Measurements from ENCODE around the gene NDUFV3. TPM values are rescaled to one million over a fixed set of nuclear protein-coding genes. Genes with fewer than 3 reads are reported as not detected.

NDUFV3 gene
- total and polyA plus RNA-seq, 10 donors, result 12.0 to 38.8 (median 35.1) TPM

DNA sequence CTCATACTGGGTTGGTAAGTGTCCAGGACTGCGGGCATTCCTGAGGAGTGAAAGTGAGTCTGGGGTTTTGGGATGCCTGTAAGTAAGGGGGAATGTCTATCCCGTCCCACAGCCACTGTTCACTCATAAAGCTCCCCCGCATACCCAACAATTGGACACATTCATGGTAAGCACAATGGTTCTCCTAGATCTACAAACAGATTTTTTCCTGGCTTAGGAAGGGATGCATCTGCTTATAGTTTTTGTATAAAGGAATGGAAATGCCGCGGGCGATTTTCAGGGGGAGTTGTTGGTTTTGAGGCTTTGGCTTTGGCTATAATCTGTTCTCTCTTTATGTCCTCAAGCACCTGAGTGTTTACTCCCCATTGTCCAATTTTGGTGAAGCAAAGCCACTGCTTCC is 25.2 kb downstream of the NDUFV3 start:
- H3K4me1 ChIP-seq, result peaks cover 0 to 11% (median 0%) of the 10 kb centered on the region in 6 donors
- H3K36me3 ChIP-seq, result peaks cover 0 to 4% (median 0%) of the 10 kb centered on the region in 6 donors
- H3K27me3 ChIP-seq (replicated peaks in 1 of 7), result no peaks in the 10 kb centered on the region
- intact Hi-C loops (cut with DNase I; ENCODE audit: low total_unique reads), result no loop called here
- DNase-seq, result no peak
- TF ChIP-seq POLR2A (IDR thresholded peaks at IDR 0.05) (no peak), POLR2AphosphoS5 (IDR thresholded peaks at IDR 0.05) (no peak)
- TF ChIP-seq, protein P1, sequence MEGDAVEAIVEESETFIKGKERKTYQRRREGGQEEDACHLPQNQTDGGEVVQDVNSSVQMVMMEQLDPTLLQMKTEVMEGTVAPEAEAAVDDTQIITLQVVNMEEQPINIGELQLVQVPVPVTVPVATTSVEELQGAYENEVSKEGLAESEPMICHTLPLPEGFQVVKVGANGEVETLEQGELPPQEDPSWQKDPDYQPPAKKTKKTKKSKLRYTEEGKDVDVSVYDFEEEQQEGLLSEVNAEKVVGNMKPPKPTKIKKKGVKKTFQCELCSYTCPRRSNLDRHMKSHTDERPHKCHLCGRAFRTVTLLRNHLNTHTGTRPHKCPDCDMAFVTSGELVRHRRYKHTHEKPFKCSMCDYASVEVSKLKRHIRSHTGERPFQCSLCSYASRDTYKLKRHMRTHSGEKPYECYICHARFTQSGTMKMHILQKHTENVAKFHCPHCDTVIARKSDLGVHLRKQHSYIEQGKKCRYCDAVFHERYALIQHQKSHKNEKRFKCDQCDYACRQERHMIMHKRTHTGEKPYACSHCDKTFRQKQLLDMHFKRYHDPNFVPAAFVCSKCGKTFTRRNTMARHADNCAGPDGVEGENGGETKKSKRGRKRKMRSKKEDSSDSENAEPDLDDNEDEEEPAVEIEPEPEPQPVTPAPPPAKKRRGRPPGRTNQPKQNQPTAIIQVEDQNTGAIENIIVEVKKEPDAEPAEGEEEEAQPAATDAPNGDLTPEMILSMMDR (IDR thresholded peaks at IDR 0.05 in 8 of 11, conservative IDR thresholded peaks at IDR 0.05 in 3 of 11), result no peak
- no peak overlapping the region for H3K4me3 ChIP-seq
- WGBS, 5 donors, result 92 to 99% (median 97%) methylated on average over 6 of the region's 6 CpGs
- no peaks in the 10 kb centered on the region for H3K9me3 ChIP-seq
- no peak overlapping the region for H3K27ac ChIP-seq

DNA sequence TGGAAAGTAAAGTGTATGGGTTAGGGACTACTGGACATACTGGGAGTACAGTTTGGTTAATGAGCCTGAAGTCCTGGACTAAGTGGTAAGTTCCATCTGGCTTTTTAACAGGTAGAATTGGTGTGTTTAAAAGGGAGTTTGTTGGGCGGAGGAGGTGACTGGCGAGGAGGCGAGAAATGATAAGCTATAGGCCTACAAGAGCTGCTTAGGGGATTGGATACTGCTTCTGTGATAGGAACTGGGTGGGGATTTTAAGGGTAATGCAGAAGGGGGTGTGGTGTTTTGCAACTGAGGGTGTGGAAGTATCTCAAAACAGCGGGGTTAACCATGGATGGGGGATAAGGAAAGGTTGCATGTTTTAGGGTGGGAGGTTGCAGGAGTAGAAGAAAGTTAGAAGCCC is 28.8 kb downstream of the NDUFV3 start:
- intact Hi-C loops (cut with DNase I; ENCODE audit: low total_unique reads), result no loop called here
- TF ChIP-seq POLR2A (IDR thresholded peaks at IDR 0.05) (no peak), POLR2AphosphoS5 (IDR thresholded peaks at IDR 0.05) (no peak)
- TF ChIP-seq, protein P1 (IDR thresholded peaks at IDR 0.05 in 8 of 11, conservative IDR thresholded peaks at IDR 0.05 in 3 of 11), result no peak
- no peak overlapping the region for H3K27ac ChIP-seq
- no peak for DNase-seq
- H3K36me3 ChIP-seq, result no peaks in the 10 kb centered on the region
- peaks cover 3 to 15% (median 10%) of the 10 kb centered on the region in 6 donors for H3K4me1 ChIP-seq
- 81 to 91% (median 90%) methylated on average over 4 of the region's 4 CpGs for WGBS, 5 donors
- H3K27me3 ChIP-seq (replicated peaks in 1 of 7), result no peaks in the 10 kb centered on the region
- H3K9me3 ChIP-seq, result no peaks in the 10 kb centered on the region
- H3K4me3 ChIP-seq, result no peak overlapping the region

- Histone ChIP-seq H3K4me1 (peaks cover 3 to 15% (median 10%) of the 10 kb centered on the region in 6 donors), H3K27ac (no peak overlapping the region), H3K4me3 (no peak overlapping the region), H3K9me3 (no peaks in the 10 kb centered on the region), H3K36me3 (no peaks in the 10 kb centered on the region), H3K27me3 (replicated peaks in 1 of 7) (no peaks in the 10 kb centered on the region)
- intact Hi-C loops (cut with DNase I; ENCODE audit: low total_unique reads), result no loop called here
- 91 to 96% (median 94%) methylated on average over 18 of the region's 18 CpGs for WGBS, 5 donors
- TF ChIP-seq POLR2AphosphoS5 (IDR thresholded peaks at IDR 0.05) (no peak), POLR2A (IDR thresholded peaks at IDR 0.05) (no peak)
- TF ChIP-seq, protein P1 (IDR thresholded peaks at IDR 0.05 in 8 of 11, conservative IDR thresholded peaks at IDR 0.05 in 3 of 11), result no peak
- peak; percentile 75 for DNase-seq
Measured at GRCh38 chr21:42922918-42923317, 29.8 kb downstream of the NDUFV3 start.

DNA sequence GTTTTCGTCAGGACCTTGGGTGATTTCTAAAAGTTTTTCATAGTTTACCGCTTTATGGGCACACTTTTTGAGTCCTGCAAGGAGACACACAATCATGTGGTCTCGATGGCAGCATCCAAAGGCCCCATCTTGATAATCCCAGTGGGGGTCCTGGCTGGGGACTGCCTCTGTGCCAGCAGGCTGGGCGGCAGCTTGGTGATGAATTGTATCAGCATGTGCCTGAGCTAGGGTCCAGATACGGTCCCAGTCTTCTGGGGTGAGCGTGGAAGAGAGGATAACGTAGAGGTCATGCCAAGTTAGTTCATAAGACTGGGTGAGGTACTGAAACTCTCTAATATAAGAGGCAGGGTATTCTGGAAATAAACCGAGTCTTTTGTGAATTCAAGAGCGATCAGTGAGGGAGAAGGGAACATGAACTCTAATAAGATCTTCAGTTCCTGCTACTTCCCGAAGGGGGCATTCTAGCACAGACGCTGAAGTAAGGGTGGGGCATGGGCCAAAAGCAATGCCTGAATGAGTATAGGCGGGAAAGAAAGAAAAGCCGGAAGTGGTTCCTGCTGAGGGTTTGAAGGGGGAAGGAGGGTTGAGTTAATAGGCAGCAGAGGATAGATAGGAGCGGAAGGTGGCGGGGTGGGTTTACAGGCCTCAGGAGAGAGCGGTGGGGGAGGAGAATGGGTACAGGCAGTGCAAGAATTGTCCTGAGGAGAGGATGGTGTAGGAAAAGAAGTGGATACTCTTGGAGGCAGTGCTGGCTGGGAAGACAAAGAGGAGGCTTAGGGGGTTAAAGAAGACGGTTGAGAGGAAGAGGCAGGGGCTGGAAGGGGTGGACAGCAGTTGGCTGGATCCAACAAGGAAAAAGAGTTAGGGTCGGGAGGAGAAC is 30.7 kb downstream of the NDUFV3 start:
- peak; percentile 78 for DNase-seq
- H3K4me1 ChIP-seq, result peaks cover 3 to 15% (median 10%) of the 10 kb centered on the region in 6 donors
- H3K27me3 ChIP-seq (replicated peaks in 1 of 7), result no peaks in the 10 kb centered on the region
- TF ChIP-seq, protein P1 (IDR thresholded peaks at IDR 0.05 in 8 of 11, conservative IDR thresholded peaks at IDR 0.05 in 3 of 11), result peak; percentile 48 to 90 (median 77)
- no peak for TF ChIP-seq POLR2A (IDR thresholded peaks at IDR 0.05)
- peak in 1 of 3 donors; percentile 63 for TF ChIP-seq POLR2AphosphoS5 (IDR thresholded peaks at IDR 0.05)
- intact Hi-C loops (cut with DNase I; ENCODE audit: low total_unique reads), result no loop called here
- H3K36me3 ChIP-seq, result no peaks in the 10 kb centered on the region
- peak overlapping the region in 2 of 8 donors; percentile 18 to 43 for H3K27ac ChIP-seq
- WGBS, 5 donors, result 24 to 32% (median 27%) methylated on average over 18 of the region's 18 CpGs
- peak overlapping the region in 1 of 8 donors; percentile 26 for H3K4me3 ChIP-seq
- no peaks in the 10 kb centered on the region for H3K9me3 ChIP-seq

All from spleen (tissue), 11 donors.